ENCODE results near the gene SMYD3.
"Not testable (repeated sequence)": the region's sequence is repeated elsewhere in the genome, so short reads cannot be mapped to it uniquely, and the experiment has no call there.

SMYD3 gene

DNA sequence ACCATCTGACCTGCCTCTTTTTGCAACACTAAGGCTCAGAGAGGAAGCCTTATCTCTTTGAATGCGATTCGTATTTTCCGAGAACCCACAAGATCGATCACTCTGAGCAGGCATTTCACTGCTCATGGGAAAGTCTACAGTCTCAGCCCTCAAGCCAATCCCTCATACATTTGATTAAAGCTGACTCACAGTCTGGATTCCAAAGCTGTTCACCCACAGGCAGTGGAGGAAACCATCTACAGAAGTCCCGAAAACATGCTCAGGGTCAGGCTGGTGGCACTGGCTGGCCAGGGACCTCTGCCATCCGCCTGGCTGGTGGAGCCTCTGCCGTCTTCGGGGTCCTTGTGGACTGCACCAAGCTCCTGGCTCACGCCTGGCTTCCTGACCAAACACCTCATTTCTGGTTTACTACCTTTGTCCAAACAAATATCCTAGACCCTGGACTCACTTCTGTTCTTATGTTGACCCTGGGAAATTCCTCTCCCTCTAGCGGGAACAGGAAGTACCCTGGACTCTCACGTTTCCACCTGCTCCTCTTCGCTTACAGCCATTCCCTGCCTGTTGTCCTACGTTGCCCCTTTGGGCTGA is 650.0 kb downstream of the SMYD3 start:
- no peak for DNase-seq

- DNase-seq = no peak
Observed at GRCh38 chr1:245855846-245856730, 651.0 kb downstream of the SMYD3 start.

DNA sequence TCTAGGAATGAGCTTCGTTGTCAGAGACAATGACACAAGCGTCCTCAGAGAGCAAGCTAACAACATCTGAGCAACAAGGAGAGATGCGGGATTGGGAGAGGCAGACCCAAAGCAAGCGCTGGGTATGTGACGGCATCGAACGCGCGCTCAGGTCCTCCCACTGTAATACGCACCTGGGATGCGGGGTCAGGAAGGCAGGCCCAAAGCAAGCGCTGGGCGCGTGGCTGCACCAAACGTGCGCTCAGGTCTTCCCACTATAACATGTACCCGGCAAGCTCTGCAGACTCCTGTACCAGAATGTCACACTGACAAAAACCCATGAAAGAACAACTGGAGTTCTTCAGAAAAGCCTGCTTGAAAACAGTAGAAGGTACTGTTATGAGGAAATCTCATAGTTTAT is 653.8 kb downstream of the SMYD3 start:
- no peak for DNase-seq

- peak; percentile 15 for DNase-seq
Observed at GRCh38 chr1:245843101-245843500, 664.0 kb downstream of the SMYD3 start.

DNA sequence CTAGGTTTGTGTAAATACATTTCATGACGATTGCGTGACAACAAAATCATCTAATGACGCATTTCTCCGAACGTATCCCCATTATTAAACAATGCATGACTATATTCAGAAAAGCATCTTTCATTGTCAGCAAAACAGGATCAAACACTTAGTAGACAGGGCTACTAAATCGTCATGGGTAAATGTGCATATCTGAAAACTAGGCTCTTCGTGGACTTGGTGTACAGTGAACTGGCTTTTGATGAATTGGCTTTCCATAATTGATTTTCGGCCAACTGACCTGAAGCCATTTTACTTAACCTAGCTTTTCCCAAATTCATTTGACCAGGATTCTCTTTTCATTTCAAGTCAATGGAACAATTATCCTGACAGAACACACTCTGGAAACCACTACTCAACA is 665.0 kb downstream of the SMYD3 start:
- DNase-seq = no peak

GRCh38 chr1:245840971-245841370 is 666.1 kb downstream of the SMYD3 start:
- DNase-seq = no peak

DNA sequence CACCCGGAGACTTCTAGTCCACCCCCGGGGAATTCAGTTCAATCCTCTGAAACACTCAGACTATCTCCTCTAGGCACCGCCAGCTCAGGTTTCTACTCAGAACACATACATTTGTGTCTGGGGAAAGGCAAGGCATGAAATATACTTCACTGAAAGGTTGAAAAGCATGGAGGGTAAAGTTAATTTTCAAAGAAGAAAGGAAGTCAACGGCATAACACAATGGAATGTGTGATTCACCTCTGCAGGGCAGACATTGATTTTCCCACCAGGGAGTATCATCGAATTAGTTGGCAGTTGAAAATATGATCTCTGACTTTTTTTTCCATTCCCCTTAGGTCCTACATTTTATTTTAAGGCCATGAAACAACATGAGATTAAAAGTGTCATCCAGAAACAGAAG is 669.4 kb downstream of the SMYD3 start:
- DNase-seq = no peak

DNA sequence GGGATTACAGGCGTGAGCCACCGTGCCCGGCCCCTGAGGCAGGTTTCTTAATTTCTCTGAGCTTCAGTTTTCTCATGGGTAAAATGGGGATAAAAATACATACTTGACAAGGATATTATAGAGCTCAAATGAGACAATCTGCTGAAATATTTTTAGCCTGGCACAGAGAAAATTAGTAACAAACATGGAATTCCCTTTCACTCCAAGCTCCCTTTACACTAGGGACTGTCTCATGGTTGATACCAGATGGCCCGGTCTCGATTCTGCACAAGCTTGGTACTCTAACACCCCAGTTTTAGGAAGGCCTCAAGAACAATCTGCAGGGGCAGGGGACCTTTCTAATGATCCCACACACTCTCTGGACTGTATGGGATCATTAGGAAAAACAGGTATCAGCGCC is 671.7 kb downstream of the SMYD3 start:
- DNase-seq = no peak

DNA sequence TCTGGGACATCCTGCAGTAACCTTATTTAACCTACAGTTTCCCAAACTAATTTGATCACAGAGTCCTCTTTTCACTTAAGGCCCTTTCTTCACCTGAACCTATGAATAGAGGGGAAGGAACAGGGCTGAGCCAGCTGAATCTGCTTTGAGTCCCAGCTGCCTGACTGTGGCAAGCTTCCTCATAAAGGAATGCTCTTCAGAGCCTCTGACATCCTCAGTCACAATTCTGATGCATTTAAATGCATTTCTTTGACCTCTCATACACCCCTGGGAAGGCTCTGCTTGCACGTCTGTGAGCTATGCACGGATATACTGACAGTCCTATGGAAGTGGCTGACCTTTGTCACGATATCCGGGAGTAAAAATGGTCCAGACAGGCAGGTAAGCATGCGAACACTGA is 673.1 kb downstream of the SMYD3 start:
- DNase-seq = no peak

- DNase-seq = no peak
Observed at GRCh38 chr1:245832771-245833527, 674.1 kb downstream of the SMYD3 start.

DNA sequence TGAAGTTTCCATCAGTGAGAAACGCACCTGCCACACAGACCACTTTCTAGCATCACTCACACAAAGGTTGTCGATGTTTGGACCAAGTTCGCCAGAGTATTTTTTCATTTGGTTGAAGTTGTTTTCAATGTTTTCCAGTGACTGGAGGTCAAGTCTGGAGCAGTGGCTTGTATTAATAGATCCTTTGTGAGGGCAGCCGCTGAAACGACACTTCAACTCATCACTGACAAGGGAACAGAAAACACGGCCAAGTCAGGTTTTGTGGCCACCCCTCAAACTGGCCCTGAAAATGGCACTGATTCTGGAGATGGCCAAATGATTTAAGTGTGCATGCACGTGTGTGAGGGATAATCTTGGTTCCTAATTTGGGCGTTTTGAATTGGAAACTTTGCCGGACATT is 675.6 kb downstream of the SMYD3 start:
- DNase-seq = no peak

GRCh38 chr1:245829826-245830225 is 677.3 kb downstream of the SMYD3 start:
- no peak for DNase-seq

- DNase-seq = no peak
Observed at GRCh38 chr1:245829194-245829593, 677.9 kb downstream of the SMYD3 start.

DNA sequence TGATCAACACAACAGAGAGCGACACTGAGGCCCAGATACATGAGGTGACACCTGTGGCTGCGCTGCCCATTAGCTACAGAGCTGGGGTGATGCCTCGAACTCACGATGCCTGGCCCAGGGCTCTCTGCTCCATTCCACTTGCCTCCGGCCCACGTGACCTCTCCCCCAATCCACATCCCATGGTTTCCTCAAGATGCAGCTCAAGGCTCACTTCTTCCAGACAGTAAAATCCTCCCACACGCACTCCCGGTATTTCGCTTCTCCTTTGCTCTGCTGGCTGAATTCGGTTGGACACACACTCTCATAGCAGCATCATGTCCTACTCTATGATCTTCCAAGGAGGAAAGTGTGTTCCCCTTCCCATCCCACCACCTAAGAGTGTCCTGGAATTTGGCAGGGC is 679.8 kb downstream of the SMYD3 start:
- DNase-seq = no peak

DNA sequence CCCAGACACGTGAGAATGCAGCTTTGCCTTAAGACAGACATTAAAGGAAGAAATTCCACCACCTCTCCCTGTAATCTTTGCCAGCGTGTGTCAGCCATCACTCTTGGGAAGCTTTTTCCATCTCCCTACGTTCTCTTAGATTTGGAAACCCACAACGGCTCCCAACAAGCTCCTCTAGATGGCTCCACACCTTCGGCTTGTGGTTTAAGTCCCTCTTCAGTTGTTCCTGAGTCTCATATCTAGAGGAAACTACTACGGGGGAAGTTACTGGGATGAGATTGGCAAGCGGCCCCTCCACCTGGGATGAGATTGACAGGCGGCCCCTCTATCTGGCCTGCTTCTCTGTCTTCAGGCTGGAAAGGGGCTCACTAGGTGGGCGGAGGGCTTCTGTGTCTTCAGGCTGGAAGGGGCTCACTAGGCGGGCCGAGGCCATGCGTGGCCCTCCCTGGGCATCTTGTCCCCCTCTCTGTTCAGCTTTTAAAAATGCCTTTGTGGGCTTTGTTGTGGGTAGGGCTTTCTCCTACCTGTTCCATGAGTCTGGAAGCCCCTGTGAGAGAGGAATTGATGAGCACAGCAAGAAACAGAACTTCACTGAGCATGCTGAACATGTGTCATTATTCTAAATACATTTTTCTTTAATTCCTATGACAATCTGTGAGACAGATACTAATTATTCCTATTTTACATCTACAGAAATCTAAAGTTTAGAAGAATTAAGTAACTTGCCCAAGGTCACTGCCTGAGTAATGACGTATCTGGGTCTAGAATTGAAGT is 681.8 kb downstream of the SMYD3 start:
- DNase-seq = no peak

DNA sequence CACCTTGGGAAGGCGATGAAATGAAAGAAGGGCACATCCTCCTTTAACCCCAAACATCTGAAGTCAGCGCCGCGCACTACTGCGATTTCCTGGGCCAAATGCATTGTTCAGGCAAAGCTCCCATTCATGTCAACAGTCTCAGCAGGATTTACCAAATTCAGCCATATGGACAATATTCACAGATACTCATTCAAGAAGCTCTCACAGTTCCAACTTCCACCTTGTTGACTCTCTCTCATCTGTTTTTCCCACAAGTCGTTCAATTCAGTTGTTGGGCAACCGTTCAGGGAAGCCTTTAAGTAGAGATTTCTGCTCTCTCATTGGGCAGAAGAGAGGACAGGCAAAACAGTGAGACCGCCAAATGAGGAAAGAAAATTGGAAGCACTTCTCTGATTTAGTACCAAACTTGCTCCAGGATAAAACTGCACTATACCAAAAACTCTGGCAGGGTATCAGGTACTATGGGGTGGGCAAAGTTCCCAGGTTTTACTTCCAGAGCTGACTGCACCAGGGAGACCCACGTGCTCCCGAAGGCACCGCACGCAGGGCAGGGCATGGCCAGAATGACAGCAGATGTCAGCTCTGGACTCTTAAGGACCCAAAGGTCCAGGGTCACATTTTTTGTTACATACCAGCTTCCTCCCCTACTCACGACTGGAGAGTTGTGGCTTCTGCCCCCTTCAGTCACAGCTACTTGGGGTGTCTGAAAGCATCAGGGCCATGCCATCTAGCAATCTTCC is 683.5 kb downstream of the SMYD3 start:
- DNase-seq = no peak

- DNase-seq = no peak
Observed at GRCh38 chr1:245822996-245823395, 684.1 kb downstream of the SMYD3 start.

- not testable (repeated sequence) for DNase-seq
Observed at GRCh38 chr1:245818363-245818762, 688.7 kb downstream of the SMYD3 start.

GRCh38 chr1:245816496-245816895 is 690.6 kb downstream of the SMYD3 start:
- DNase-seq = not testable (repeated sequence)

- no peak for DNase-seq
Observed at GRCh38 chr1:245814651-245815050, 692.4 kb downstream of the SMYD3 start.

GRCh38 chr1:245812278-245812677 is 694.8 kb downstream of the SMYD3 start:
- no peak for DNase-seq

GRCh38 chr1:245810789-245811337 is 696.2 kb downstream of the SMYD3 start:
- peak; percentile 71 for DNase-seq
